Measurements from ENCODE around the gene TRIOBP.
A peak's percentile ranks its signal among the peaks of the same experiment; 100 is the strongest.
"Not testable (repeated sequence)": the region's sequence is repeated elsewhere in the genome, so short reads cannot be mapped to it uniquely, and the experiment has no call there.

TRIOBP gene

GRCh38 chr22:37796079-37796478 lies 99.2 kb downstream of the TRIOBP start:
- H3K27ac ChIP-seq = no peak overlapping the region
- no peak for TF ChIP-seq CTCF (conservative IDR thresholded peaks at IDR 0.05; ENCODE audit: low read depth)
- CTCF ChIA-PET = no interaction called here
- no peak for DNase-seq (ENCODE audit: low spot score)
- POLR2A ChIA-PET (ENCODE audit: low non-redundant PET) = no interaction called here

- DNase-seq (ENCODE audit: low spot score); H3K27ac ChIP-seq; POLR2A ChIA-PET (ENCODE audit: low non-redundant PET); CTCF ChIA-PET: not testable (repeated sequence)
Measured at GRCh38 chr22:37797259-37797658, 100.4 kb downstream of the TRIOBP start.

- no peak for TF ChIP-seq CTCF (conservative IDR thresholded peaks at IDR 0.05; ENCODE audit: low read depth)
- ChIA-PET CTCF (no interaction called here), POLR2A (ENCODE audit: low non-redundant PET) (no interaction called here)
- DNase-seq (ENCODE audit: low spot score) = no peak
- H3K27ac ChIP-seq = no peak overlapping the region
Measured at GRCh38 chr22:37797874-37798500, 101.1 kb downstream of the TRIOBP start.

GRCh38 chr22:37799979-37800378 lies 103.1 kb downstream of the TRIOBP start:
- H3K27ac ChIP-seq; CTCF ChIA-PET; DNase-seq (ENCODE audit: low spot score); POLR2A ChIA-PET (ENCODE audit: low non-redundant PET): not testable (repeated sequence)

- TF ChIP-seq CTCF (conservative IDR thresholded peaks at IDR 0.05; ENCODE audit: low read depth) = no peak
- peak overlapping the region; percentile 62; the same call in 1 of the 2 replicates for H3K27ac ChIP-seq
- ChIA-PET POLR2A (ENCODE audit: low non-redundant PET) (no interaction called here), CTCF (no interaction called here)
- no peak for DNase-seq (ENCODE audit: low spot score)
Measured at GRCh38 chr22:37801946-37802309, 105.1 kb downstream of the TRIOBP start.

- no peak for TF ChIP-seq CTCF (conservative IDR thresholded peaks at IDR 0.05; ENCODE audit: low read depth)
- CTCF ChIA-PET = interaction anchor here (0.6 kb wide), 1 partner anchor 28 kb away, joined by 6 read pairs; no protein-coding TSS in a partner anchor
- H3K27ac ChIP-seq = peak overlapping the region; percentile 62
- DNase-seq (ENCODE audit: low spot score) = no peak
- POLR2A ChIA-PET (ENCODE audit: low non-redundant PET) = no interaction called here
Measured at GRCh38 chr22:37802310-37803194, 105.7 kb downstream of the TRIOBP start.

- DNase-seq (ENCODE audit: low spot score) = no peak
- POLR2A ChIA-PET (ENCODE audit: low non-redundant PET) = no interaction called here
- H3K27ac ChIP-seq = no peak overlapping the region; the same call in 1 of the 2 replicates
- CTCF ChIA-PET = interaction anchor here (0.6 kb wide), 1 partner anchor 29 kb away, joined by 6 read pairs; no protein-coding TSS in a partner anchor
- TF ChIP-seq CTCF (conservative IDR thresholded peaks at IDR 0.05; ENCODE audit: low read depth) = no peak
Measured at GRCh38 chr22:37803195-37803638, 106.4 kb downstream of the TRIOBP start.
